ENCODE data around the gene PSMG4.
"Not testable (repeated sequence)": the region's sequence is repeated elsewhere in the genome, so short reads cannot be mapped to it uniquely, and the experiment has no call there.

Gene PSMG4

GRCh38 chr6:3230900-3231246 lies 27.9 kb upstream of the PSMG4 start:
- peak; percentile 70 for DNase-seq

- DNase-seq: peak; percentile 95
Observed at GRCh38 chr6:3231247-3232016, 27.3 kb upstream of the PSMG4 start.

GRCh38 chr6:3232017-3232945 lies 26.5 kb upstream of the PSMG4 start:
- DNase-seq: peak; percentile 63

- DNase-seq: peak; percentile 27
Observed at GRCh38 chr6:3233321-3233720, 25.4 kb upstream of the PSMG4 start.

GRCh38 chr6:3233904-3234303 lies 24.8 kb upstream of the PSMG4 start:
- DNase-seq: no peak

- no peak for DNase-seq
Observed at GRCh38 chr6:3235486-3235885, 23.3 kb upstream of the PSMG4 start.

GRCh38 chr6:3236005-3236404 lies 22.7 kb upstream of the PSMG4 start:
- DNase-seq: no peak

- DNase-seq: no peak
Observed at GRCh38 chr6:3237761-3238662, 20.7 kb upstream of the PSMG4 start.

- DNase-seq: peak; percentile 53
Observed at GRCh38 chr6:3239110-3239830, 19.5 kb upstream of the PSMG4 start.

GRCh38 chr6:3240595-3240994 lies 18.2 kb upstream of the PSMG4 start:
- no peak for DNase-seq

- DNase-seq: not testable (repeated sequence)
Observed at GRCh38 chr6:3241745-3242144, 17.0 kb upstream of the PSMG4 start.

GRCh38 chr6:3242768-3243167 lies 16.0 kb upstream of the PSMG4 start:
- no peak for DNase-seq

- DNase-seq: no peak
Observed at GRCh38 chr6:3244003-3244831, 14.5 kb upstream of the PSMG4 start.

- DNase-seq: not testable (repeated sequence)
Observed at GRCh38 chr6:3244832-3245161, 13.9 kb upstream of the PSMG4 start.

GRCh38 chr6:3245216-3245615 lies 13.5 kb upstream of the PSMG4 start:
- DNase-seq: no peak

- no peak for DNase-seq
Observed at GRCh38 chr6:3247255-3248146, 11.2 kb upstream of the PSMG4 start.

GRCh38 chr6:3249821-3250220 lies 8.9 kb upstream of the PSMG4 start:
- DNase-seq: no peak

- DNase-seq: peak; percentile 52
Observed at GRCh38 chr6:3250231-3250675, 8.5 kb upstream of the PSMG4 start.

GRCh38 chr6:3251462-3252314 lies 7.1 kb upstream of the PSMG4 start:
- peak; percentile 96 for DNase-seq

Data from NCI-H82 (cell line).